Activated B cell treated with CpG ODN at 0.5 μM for 24 hours (primary cell): ENCODE measurements around the gene PLXNC1. TPM values are rescaled to one million over a fixed set of nuclear protein-coding genes. Genes with fewer than 3 reads are reported as not detected.

Source experiments
- ATAC-seq: fragments of 200-7000 bp; cut with Tn5 transposase; one replicate; pipeline ENCODE4 v1.10.0; 2021; ENCODE audit warnings: low read depth, mild to moderate bottlenecking, moderate library complexity
- CTCF ChIA-PET: fragments of 350-600 bp; sonication (Branson Sonifier 250); formaldehyde crosslinking; loops from one replicate; lab custom pipeline; 2021; ENCODE audit warnings: antibody characterized with exemption; lab: Charles Lee
- POLR2A ChIA-PET: fragments of 350-600 bp; sonication (Branson Sonifier 250); formaldehyde crosslinking; loops from one replicate; lab custom pipeline; 2021; ENCODE audit warnings: antibody characterized with exemption; lab: Charles Lee
- DNase-seq: peaks from one replicate; pipeline ENCODE4 v3.0.0; 2022
- H3K27ac Mint-ChIP-seq: one replicate; pipeline ENCODE4 v1.8.0; 2020; ENCODE audit warnings: mixed read lengths
- H3K27me3 Mint-ChIP-seq: one replicate; pipeline ENCODE4 v1.8.0; 2021; ENCODE audit warnings: mixed read lengths
- H3K36me3 Mint-ChIP-seq: one replicate; pipeline ENCODE4 v1.8.0; 2021; ENCODE audit warnings: low read depth, mixed read lengths
- H3K4me1 Mint-ChIP-seq: one replicate; pipeline ENCODE4 v1.8.0; 2021; ENCODE audit warnings: mixed read lengths
- H3K4me3 Mint-ChIP-seq: one replicate; pipeline ENCODE4 v1.8.0; 2020; ENCODE audit warnings: mild to moderate bottlenecking, mixed read lengths
- H3K9me3 Mint-ChIP-seq: one replicate; pipeline ENCODE4 v1.8.0; 2020; ENCODE audit warnings: mixed read lengths
- CTCF ChIP-seq: fragments of 200-600 bp; IDR thresholded peaks from one replicate; pipeline ENCODE4 v1.8.0; 2022; ENCODE audit warnings: antibody characterized with exemption, mild to moderate bottlenecking
- intact Hi-C: fragments of 100-400 bp; cut with micrococcal nuclease; formaldehyde crosslinking; loops from one replicate; pipeline ENCODE4 v1.15.1; 2024
- total RNA-seq: library from RNA; stranded (reverse); gene quantifications from 2 replicates; pipeline ENCODE4 v1.2.3, GENCODE V29; 2022

PLXNC1 gene
- total RNA-seq, 1 donor from 2014 or later: 30.9 TPM

- TF ChIP-seq CTCF: no peak
- DNase-seq (no peak), ATAC-seq (no peak)
- H3K9me3 Mint-ChIP-seq: no peaks in the 10 kb centered on the region
- peaks cover 46% of the 10 kb centered on the region for H3K4me1 Mint-ChIP-seq
- H3K27ac Mint-ChIP-seq: no peak overlapping the region
- H3K27me3 Mint-ChIP-seq: no peaks in the 10 kb centered on the region
- intact Hi-C loops: loop anchor here (5.0 kb wide), 1 partner anchor 47 kb away; no protein-coding TSS in a partner anchor
- ChIA-PET CTCF (no interaction called here), POLR2A (interaction anchor here (0.6 to 1.3 kb wide), 2 partner anchors 9 to 73 kb away, joined by 3 read pairs; no protein-coding TSS in a partner anchor)
- no peak overlapping the region for H3K4me3 Mint-ChIP-seq
- peaks cover 53% of the 10 kb centered on the region for H3K36me3 Mint-ChIP-seq
These were observed 81.5 kb downstream of the PLXNC1 start for GRCh38 chr12:94229902-94230301.

- peaks cover 47% of the 10 kb centered on the region for H3K4me1 Mint-ChIP-seq
- no peaks in the 10 kb centered on the region for H3K9me3 Mint-ChIP-seq
- intact Hi-C loops: no loop called here
- H3K27ac Mint-ChIP-seq: no peak overlapping the region
- ChIA-PET POLR2A (interaction anchor here (0.6 to 1.3 kb wide), 2 partner anchors 10 to 74 kb away, joined by 3 read pairs; no protein-coding TSS in a partner anchor), CTCF (no interaction called here)
- DNase-seq (no peak), ATAC-seq (peak; percentile 34)
- no peaks in the 10 kb centered on the region for H3K27me3 Mint-ChIP-seq
- no peak for TF ChIP-seq CTCF
- H3K4me3 Mint-ChIP-seq: no peak overlapping the region
- H3K36me3 Mint-ChIP-seq: peaks cover 52% of the 10 kb centered on the region
These were observed 82.1 kb downstream of the PLXNC1 start for GRCh38 chr12:94230357-94230905.

- peaks cover 48% of the 10 kb centered on the region for H3K36me3 Mint-ChIP-seq
- POLR2A ChIA-PET: no interaction called here
These were observed 83.3 kb downstream of the PLXNC1 start for GRCh38 chr12:94231709-94232108.

GRCh38 chr12:94235848-94236247, 87.5 kb downstream of the PLXNC1 start:
- no peaks in the 10 kb centered on the region for H3K27me3 Mint-ChIP-seq
- POLR2A ChIA-PET: no interaction called here
- intact Hi-C loops: no loop called here
- no peaks in the 10 kb centered on the region for H3K9me3 Mint-ChIP-seq
- CTCF ChIA-PET: no interaction called here
- DNase-seq (no peak), ATAC-seq (no peak)
- no peak overlapping the region for H3K27ac Mint-ChIP-seq
- H3K36me3 Mint-ChIP-seq: peaks cover 44% of the 10 kb centered on the region
- peaks cover 45% of the 10 kb centered on the region for H3K4me1 Mint-ChIP-seq
- H3K4me3 Mint-ChIP-seq: no peak overlapping the region
- no peak for TF ChIP-seq CTCF

More at GRCh38 chr12:94231709-94232108, 83.3 kb downstream of the PLXNC1 start:
- no peak for TF ChIP-seq CTCF
- CTCF ChIA-PET: no interaction called here
- no peak overlapping the region for H3K4me3 Mint-ChIP-seq
- ATAC-seq: no peak
- H3K27ac Mint-ChIP-seq: no peak overlapping the region
- no peak for DNase-seq
- intact Hi-C loops: no loop called here
- H3K9me3 Mint-ChIP-seq: no peaks in the 10 kb centered on the region
- no peaks in the 10 kb centered on the region for H3K27me3 Mint-ChIP-seq
- peaks cover 44% of the 10 kb centered on the region for H3K4me1 Mint-ChIP-seq

GRCh38 chr12:94239332-94239993, 91.1 kb downstream of the PLXNC1 start:
- peak overlapping the region; percentile 87 for H3K27ac Mint-ChIP-seq
- ChIA-PET CTCF (interaction anchor here (1.0 to 1.4 kb wide), 2 partner anchors 14 to 31 kb away, joined by 3 to 4 read pairs; no protein-coding TSS in a partner anchor), POLR2A (interaction anchor here (1.0 to 2.8 kb wide), 4 partner anchors 10 to 90 kb away, joined by 3 to 17 read pairs (median 8); no protein-coding TSS in a partner anchor)
- H3K4me3 Mint-ChIP-seq: peak overlapping the region; percentile 69
- H3K9me3 Mint-ChIP-seq: no peaks in the 10 kb centered on the region
- DNase-seq (no peak), ATAC-seq (no peak)
- peaks cover 61% of the 10 kb centered on the region for H3K4me1 Mint-ChIP-seq
- no peak for TF ChIP-seq CTCF
- intact Hi-C loops: no loop called here
- H3K36me3 Mint-ChIP-seq: peaks cover 47% of the 10 kb centered on the region
- no peaks in the 10 kb centered on the region for H3K27me3 Mint-ChIP-seq
